ENCODE data around the gene PDCL3.

The PDCL3 gene

GRCh38 chr2:100562613-100563406, at the start of gene PDCL3:
Gene PDCL3, plus strand, starts transcription at chr2:100562993. Its CDS starts 75 bp downstream, at chr2:100563068.
- peak; percentile 96 for DNase-seq

- DNase-seq: no peak
Observed at GRCh38 chr2:100513650-100514049, 49.1 kb upstream of the PDCL3 start.

- DNase-seq: no peak
Observed at GRCh38 chr2:100517556-100517955, 45.2 kb upstream of the PDCL3 start.

- no peak for DNase-seq
Observed at GRCh38 chr2:100518801-100519200, 44.0 kb upstream of the PDCL3 start.

GRCh38 chr2:100520224-100520623, 42.6 kb upstream of the PDCL3 start:
- DNase-seq: no peak

- no peak for DNase-seq
Observed at GRCh38 chr2:100522430-100522829, 40.4 kb upstream of the PDCL3 start.

- no peak for DNase-seq
Observed at GRCh38 chr2:100524331-100524730, 38.5 kb upstream of the PDCL3 start.

- DNase-seq: no peak
Observed at GRCh38 chr2:100526868-100527267, 35.9 kb upstream of the PDCL3 start.

GRCh38 chr2:100527440-100528015, 35.3 kb upstream of the PDCL3 start:
- DNase-seq: no peak

- DNase-seq: no peak
Observed at GRCh38 chr2:100529176-100529575, 33.6 kb upstream of the PDCL3 start.

- no peak for DNase-seq
Observed at GRCh38 chr2:100529900-100530299, 32.9 kb upstream of the PDCL3 start.

GRCh38 chr2:100535855-100536254, 26.9 kb upstream of the PDCL3 start:
- no peak for DNase-seq

- DNase-seq: no peak
Observed at GRCh38 chr2:100537918-100538317, 24.9 kb upstream of the PDCL3 start.

- no peak for DNase-seq
Observed at GRCh38 chr2:100539221-100539620, 23.6 kb upstream of the PDCL3 start.

GRCh38 chr2:100541404-100541803, 21.4 kb upstream of the PDCL3 start:
- DNase-seq: no peak

GRCh38 chr2:100542418-100542817, 20.4 kb upstream of the PDCL3 start:
- DNase-seq: no peak

- DNase-seq: no peak
Observed at GRCh38 chr2:100544911-100545596, 17.7 kb upstream of the PDCL3 start.

GRCh38 chr2:100546469-100546868, 16.3 kb upstream of the PDCL3 start:
- DNase-seq: no peak

GRCh38 chr2:100548771-100549170, 14.0 kb upstream of the PDCL3 start:
- DNase-seq: peak; percentile 81

- no peak for DNase-seq
Observed at GRCh38 chr2:100551303-100551702, 11.5 kb upstream of the PDCL3 start.

GRCh38 chr2:100554798-100555407, 7.9 kb upstream of the PDCL3 start:
- DNase-seq: no peak

- no peak for DNase-seq
Observed at GRCh38 chr2:100556746-100557145, 6.0 kb upstream of the PDCL3 start.

GRCh38 chr2:100560216-100560830, 2.5 kb upstream of the PDCL3 start:
- no peak for DNase-seq

Data from midbrain (tissue), 1 donor.